ENCODE data around the gene SPRR3.

Gene SPRR3

GRCh38 chr1:152967201-152967600 is 34.3 kb upstream of the SPRR3 start:
- Histone ChIP-seq H3K9me3 (ENCODE audit: insufficient read depth, low read depth, low read length) (no peaks in the 10 kb centered on the region), H3K27ac (ENCODE audit: low read length) (no peak overlapping the region), H3K27me3 (ENCODE audit: insufficient read depth, low read length) (no peaks in the 10 kb centered on the region), H3K4me1 (ENCODE audit: insufficient read depth, low read length) (no peaks in the 10 kb centered on the region), H3K36me3 (ENCODE audit: insufficient read depth, low read depth, low read length) (no peaks in the 10 kb centered on the region), H3K4me3 (ENCODE audit: low read length) (no peak overlapping the region), H3K9ac (ENCODE audit: low read depth, low read length) (no peak overlapping the region)

- H3K9me3 ChIP-seq (ENCODE audit: insufficient read depth, low read depth, low read length) = no peaks in the 10 kb centered on the region
- H3K4me3 ChIP-seq (ENCODE audit: low read length) = no peak overlapping the region
- no peak overlapping the region for H3K27ac ChIP-seq (ENCODE audit: low read length)
- H3K36me3 ChIP-seq (ENCODE audit: insufficient read depth, low read depth, low read length) = no peaks in the 10 kb centered on the region
- no peaks in the 10 kb centered on the region for H3K27me3 ChIP-seq (ENCODE audit: insufficient read depth, low read length)
- no peaks in the 10 kb centered on the region for H3K4me1 ChIP-seq (ENCODE audit: insufficient read depth, low read length)
- no peak overlapping the region for H3K9ac ChIP-seq (ENCODE audit: low read depth, low read length)
Observed at GRCh38 chr1:152968248-152968647, 33.3 kb upstream of the SPRR3 start.

GRCh38 chr1:152969036-152969435 is 32.5 kb upstream of the SPRR3 start:
- Histone ChIP-seq H3K27me3 (ENCODE audit: insufficient read depth, low read length) (no peaks in the 10 kb centered on the region), H3K9ac (ENCODE audit: low read depth, low read length) (no peak overlapping the region), H3K9me3 (ENCODE audit: insufficient read depth, low read depth, low read length) (no peaks in the 10 kb centered on the region), H3K36me3 (ENCODE audit: insufficient read depth, low read depth, low read length) (no peaks in the 10 kb centered on the region), H3K27ac (ENCODE audit: low read length) (no peak overlapping the region), H3K4me3 (ENCODE audit: low read length) (no peak overlapping the region), H3K4me1 (ENCODE audit: insufficient read depth, low read length) (no peaks in the 10 kb centered on the region)

- Histone ChIP-seq H3K4me1 (ENCODE audit: insufficient read depth, low read length) (no peaks in the 10 kb centered on the region), H3K9ac (ENCODE audit: low read depth, low read length) (no peak within 1 kb of the TSS), H3K4me3 (ENCODE audit: low read length) (no peak within 1 kb of the TSS), H3K27ac (ENCODE audit: low read length) (no peak within 1 kb of the TSS), H3K36me3 (ENCODE audit: insufficient read depth, low read depth, low read length) (no peaks in the 10 kb centered on the region), H3K9me3 (ENCODE audit: insufficient read depth, low read depth, low read length) (no peaks in the 10 kb centered on the region), H3K27me3 (ENCODE audit: insufficient read depth, low read length) (no peaks in the 10 kb centered on the region)
Observed at GRCh38 chr1:152970495-152970894, 31.1 kb upstream of the SPRR3 start, which contains the start of gene SPRR4. Gene SPRR4 (plus strand): TSS chr1:152970648. CDS start chr1:152971891, 1,243 bp downstream.

GRCh38 chr1:152972196-152972886 is 29.2 kb upstream of the SPRR3 start:
- Histone ChIP-seq H3K27me3 (ENCODE audit: insufficient read depth, low read length) (no peaks in the 10 kb centered on the region), H3K9ac (ENCODE audit: low read depth, low read length) (no peak overlapping the region), H3K27ac (ENCODE audit: low read length) (no peak overlapping the region), H3K4me3 (ENCODE audit: low read length) (no peak overlapping the region), H3K9me3 (ENCODE audit: insufficient read depth, low read depth, low read length) (no peaks in the 10 kb centered on the region), H3K36me3 (ENCODE audit: insufficient read depth, low read depth, low read length) (no peaks in the 10 kb centered on the region), H3K4me1 (ENCODE audit: insufficient read depth, low read length) (no peaks in the 10 kb centered on the region)

GRCh38 chr1:152976688-152977087 is 24.9 kb upstream of the SPRR3 start:
- Histone ChIP-seq H3K4me1 (ENCODE audit: insufficient read depth, low read length) (no peaks in the 10 kb centered on the region), H3K36me3 (ENCODE audit: insufficient read depth, low read depth, low read length) (no peaks in the 10 kb centered on the region), H3K4me3 (ENCODE audit: low read length) (no peak overlapping the region), H3K9me3 (ENCODE audit: insufficient read depth, low read depth, low read length) (no peaks in the 10 kb centered on the region), H3K27me3 (ENCODE audit: insufficient read depth, low read length) (peaks cover under 1% of the 10 kb centered on the region; the same call in 1 of the 2 replicates), H3K9ac (ENCODE audit: low read depth, low read length) (no peak overlapping the region), H3K27ac (ENCODE audit: low read length) (no peak overlapping the region)

GRCh38 chr1:152977614-152978013 is 23.9 kb upstream of the SPRR3 start:
- Histone ChIP-seq H3K27me3 (ENCODE audit: insufficient read depth, low read length) (peaks cover 4% of the 10 kb centered on the region; the same call in 1 of the 2 replicates), H3K9ac (ENCODE audit: low read depth, low read length) (no peak overlapping the region), H3K27ac (ENCODE audit: low read length) (no peak overlapping the region), H3K36me3 (ENCODE audit: insufficient read depth, low read depth, low read length) (no peaks in the 10 kb centered on the region), H3K4me1 (ENCODE audit: insufficient read depth, low read length) (no peaks in the 10 kb centered on the region), H3K4me3 (ENCODE audit: low read length) (no peak overlapping the region), H3K9me3 (ENCODE audit: insufficient read depth, low read depth, low read length) (no peaks in the 10 kb centered on the region)

- no peaks in the 10 kb centered on the region for H3K4me1 ChIP-seq (ENCODE audit: insufficient read depth, low read length)
- H3K36me3 ChIP-seq (ENCODE audit: insufficient read depth, low read depth, low read length) = no peaks in the 10 kb centered on the region
- H3K9ac ChIP-seq (ENCODE audit: low read depth, low read length) = no peak overlapping the region
- no peaks in the 10 kb centered on the region for H3K9me3 ChIP-seq (ENCODE audit: insufficient read depth, low read depth, low read length)
- H3K4me3 ChIP-seq (ENCODE audit: low read length) = no peak overlapping the region
- H3K27ac ChIP-seq (ENCODE audit: low read length) = no peak overlapping the region
- peaks cover 4% of the 10 kb centered on the region; the same call in 1 of the 2 replicates for H3K27me3 ChIP-seq (ENCODE audit: insufficient read depth, low read length)
Observed at GRCh38 chr1:152980676-152981075, 20.9 kb upstream of the SPRR3 start.

GRCh38 chr1:152981146-152981871 is 20.2 kb upstream of the SPRR3 start:
- H3K27me3 ChIP-seq (ENCODE audit: insufficient read depth, low read length) = peaks cover 4% of the 10 kb centered on the region; the same call in 1 of the 2 replicates
- no peak overlapping the region for H3K4me3 ChIP-seq (ENCODE audit: low read length)
- H3K4me1 ChIP-seq (ENCODE audit: insufficient read depth, low read length) = no peaks in the 10 kb centered on the region
- H3K27ac ChIP-seq (ENCODE audit: low read length) = no peak overlapping the region
- H3K9me3 ChIP-seq (ENCODE audit: insufficient read depth, low read depth, low read length) = no peaks in the 10 kb centered on the region
- H3K9ac ChIP-seq (ENCODE audit: low read depth, low read length) = no peak overlapping the region
- H3K36me3 ChIP-seq (ENCODE audit: insufficient read depth, low read depth, low read length) = no peaks in the 10 kb centered on the region

GRCh38 chr1:152982076-152982475 is 19.5 kb upstream of the SPRR3 start:
- Histone ChIP-seq H3K27me3 (ENCODE audit: insufficient read depth, low read length) (peaks cover 4% of the 10 kb centered on the region; the same call in 1 of the 2 replicates), H3K4me1 (ENCODE audit: insufficient read depth, low read length) (no peaks in the 10 kb centered on the region), H3K9ac (ENCODE audit: low read depth, low read length) (no peak overlapping the region), H3K36me3 (ENCODE audit: insufficient read depth, low read depth, low read length) (no peaks in the 10 kb centered on the region), H3K9me3 (ENCODE audit: insufficient read depth, low read depth, low read length) (no peaks in the 10 kb centered on the region), H3K27ac (ENCODE audit: low read length) (no peak overlapping the region), H3K4me3 (ENCODE audit: low read length) (no peak overlapping the region)

- Histone ChIP-seq H3K4me3 (ENCODE audit: low read length) (no peak overlapping the region), H3K27ac (ENCODE audit: low read length) (no peak overlapping the region), H3K4me1 (ENCODE audit: insufficient read depth, low read length) (no peaks in the 10 kb centered on the region), H3K27me3 (ENCODE audit: insufficient read depth, low read length) (peaks cover 4% of the 10 kb centered on the region; the same call in 1 of the 2 replicates), H3K36me3 (ENCODE audit: insufficient read depth, low read depth, low read length) (no peaks in the 10 kb centered on the region), H3K9me3 (ENCODE audit: insufficient read depth, low read depth, low read length) (no peaks in the 10 kb centered on the region), H3K9ac (ENCODE audit: low read depth, low read length) (no peak overlapping the region)
Observed at GRCh38 chr1:152983234-152983633, 18.3 kb upstream of the SPRR3 start.

- no peak within 1 kb of the TSS for H3K4me3 ChIP-seq (ENCODE audit: low read length)
- H3K27ac ChIP-seq (ENCODE audit: low read length) = no peak within 1 kb of the TSS
- H3K27me3 ChIP-seq (ENCODE audit: insufficient read depth, low read length) = peaks cover 4% of the 10 kb centered on the region; the same call in 1 of the 2 replicates
- H3K4me1 ChIP-seq (ENCODE audit: insufficient read depth, low read length) = no peaks in the 10 kb centered on the region
- no peak within 1 kb of the TSS for H3K9ac ChIP-seq (ENCODE audit: low read depth, low read length)
- no peaks in the 10 kb centered on the region for H3K36me3 ChIP-seq (ENCODE audit: insufficient read depth, low read depth, low read length)
- H3K9me3 ChIP-seq (ENCODE audit: insufficient read depth, low read depth, low read length) = no peaks in the 10 kb centered on the region
Observed at GRCh38 chr1:152983743-152984142, 17.8 kb upstream of the SPRR3 start, which contains the start of gene SPRR1A. Gene SPRR1A (plus strand): TSS chr1:152984081. CDS start chr1:152985231, 1,150 bp downstream.
